ENCODE measurements around the gene ITGA3. TPM values are rescaled to one million over a fixed set of nuclear protein-coding genes. Genes with fewer than 3 reads are reported as not detected.

ITGA3 gene
- total RNA-seq, 1 experiment from 2014 or later = 1.6 TPM

DNA sequence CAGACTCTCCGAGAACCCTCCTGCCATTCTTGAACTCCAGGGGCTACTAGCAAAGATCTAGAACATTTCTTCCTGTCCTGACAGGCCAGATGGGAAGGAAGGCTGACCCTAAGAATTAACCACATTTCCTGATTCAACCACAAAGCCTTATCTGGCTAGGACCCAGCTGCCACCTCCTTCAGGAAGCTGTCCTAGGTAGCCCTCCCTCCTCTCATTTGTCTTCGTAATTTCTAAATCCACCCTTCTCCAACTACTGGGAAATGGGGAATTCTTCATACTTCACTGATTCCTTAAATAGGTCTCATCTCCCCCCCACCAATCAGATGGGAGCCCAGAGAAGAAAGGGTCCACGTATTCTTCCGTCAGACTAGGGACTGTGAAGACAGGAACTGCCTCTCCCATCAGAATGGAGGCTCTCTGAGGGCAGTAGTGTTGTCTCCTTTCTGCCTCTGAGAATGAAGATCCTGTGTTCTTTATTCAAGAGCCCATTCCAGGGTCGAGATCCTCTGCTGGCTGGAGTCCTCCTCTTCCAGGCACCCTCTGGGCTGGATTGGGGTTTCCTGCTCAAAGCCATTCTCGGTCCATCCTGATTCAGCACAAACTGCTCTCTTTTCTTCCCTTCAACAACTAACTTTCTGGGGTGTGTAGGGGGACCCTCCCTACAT is 71.9 kb downstream of the ITGA3 start:
- Histone ChIP-seq H3K4me1 (ENCODE audit: low read length) (no peaks in the 10 kb centered on the region), H3K36me3 (ENCODE audit: insufficient read depth, low read length) (no peaks in the 10 kb centered on the region), H4K20me1 (ENCODE audit: insufficient read depth, low read depth, low read length) (peaks cover 4% of the 10 kb centered on the region; the same call in 1 of the 2 replicates), H3K9me3 (ENCODE audit: low read length) (no peaks in the 10 kb centered on the region), H3K9ac (ENCODE audit: low read length) (no peak overlapping the region), H2AFZ (ENCODE audit: low read length) (no peak overlapping the region), H3K27me3 (ENCODE audit: low read length) (no peaks in the 10 kb centered on the region), H3K9me2 (replicated peaks; ENCODE audit: insufficient read depth, low read length) (no peaks in the 10 kb centered on the region), H3K4me2 (ENCODE audit: low read depth, low read length, poor library complexity, severe bottlenecking) (no peak overlapping the region), H3K27ac (ENCODE audit: low read length) (no peak overlapping the region), H3K79me2 (ENCODE audit: low read length) (no peaks in the 10 kb centered on the region), H3K4me3 (ENCODE audit: low read length) (no peak overlapping the region)
- DNase-seq = no peak

GRCh38 chr17:50128441-50129352 is 72.8 kb downstream of the ITGA3 start:
- DNase-seq = no peak
- peaks cover 7% of the 10 kb centered on the region; the same call in 1 of the 2 replicates for H4K20me1 ChIP-seq (ENCODE audit: insufficient read depth, low read depth, low read length)
- H3K4me2 ChIP-seq (ENCODE audit: low read depth, low read length, poor library complexity, severe bottlenecking) = no peak overlapping the region
- no peaks in the 10 kb centered on the region for H3K9me3 ChIP-seq (ENCODE audit: low read length)
- no peak overlapping the region for H3K9ac ChIP-seq (ENCODE audit: low read length)
- no peaks in the 10 kb centered on the region for H3K9me2 ChIP-seq (replicated peaks; ENCODE audit: insufficient read depth, low read length)
- no peaks in the 10 kb centered on the region for H3K79me2 ChIP-seq (ENCODE audit: low read length)
- H2AFZ ChIP-seq (ENCODE audit: low read length) = no peak overlapping the region
- no peaks in the 10 kb centered on the region; the same call in 1 of the 2 replicates for H3K36me3 ChIP-seq (ENCODE audit: insufficient read depth, low read length)
- H3K27ac ChIP-seq (ENCODE audit: low read length) = no peak overlapping the region
- no peaks in the 10 kb centered on the region for H3K27me3 ChIP-seq (ENCODE audit: low read length)
- H3K4me1 ChIP-seq (ENCODE audit: low read length) = no peaks in the 10 kb centered on the region
- H3K4me3 ChIP-seq (ENCODE audit: low read length) = no peak overlapping the region

GRCh38 chr17:50129353-50129727 is 73.4 kb downstream of the ITGA3 start:
- no peak for DNase-seq
- Histone ChIP-seq H3K79me2 (ENCODE audit: low read length) (no peaks in the 10 kb centered on the region), H3K9me2 (replicated peaks; ENCODE audit: insufficient read depth, low read length) (no peaks in the 10 kb centered on the region), H3K27me3 (ENCODE audit: low read length) (no peaks in the 10 kb centered on the region), H3K4me1 (ENCODE audit: low read length) (no peaks in the 10 kb centered on the region), H3K9ac (ENCODE audit: low read length) (no peak overlapping the region), H3K4me2 (ENCODE audit: low read depth, low read length, poor library complexity, severe bottlenecking) (no peak overlapping the region), H3K9me3 (ENCODE audit: low read length) (no peaks in the 10 kb centered on the region), H4K20me1 (ENCODE audit: insufficient read depth, low read depth, low read length) (peaks cover 7% of the 10 kb centered on the region; the same call in 1 of the 2 replicates), H3K27ac (ENCODE audit: low read length) (no peak overlapping the region), H3K4me3 (ENCODE audit: low read length) (no peak overlapping the region), H2AFZ (ENCODE audit: low read length) (no peak overlapping the region), H3K36me3 (ENCODE audit: insufficient read depth, low read length) (no peaks in the 10 kb centered on the region; the same call in 1 of the 2 replicates)

GRCh38 chr17:50129728-50130558 is 74.0 kb downstream of the ITGA3 start, which contains the start of gene SAMD14:
SAMD14 (minus strand) TSS chr17:50130160; CDS start chr17:50124959, 5,201 bp downstream.
- no peak within 1 kb of the TSS for H3K4me2 ChIP-seq (ENCODE audit: low read depth, low read length, poor library complexity, severe bottlenecking)
- H2AFZ ChIP-seq (ENCODE audit: low read length) = no peak within 1 kb of the TSS
- no peak for DNase-seq
- no peaks in the 10 kb centered on the region for H3K9me3 ChIP-seq (ENCODE audit: low read length)
- no peaks in the 10 kb centered on the region for H3K27me3 ChIP-seq (ENCODE audit: low read length)
- H3K4me3 ChIP-seq (ENCODE audit: low read length) = no peak within 1 kb of the TSS
- no peaks in the 10 kb centered on the region; the same call in 1 of the 2 replicates for H3K36me3 ChIP-seq (ENCODE audit: insufficient read depth, low read length)
- no peaks in the 10 kb centered on the region for H3K4me1 ChIP-seq (ENCODE audit: low read length)
- no peak within 1 kb of the TSS for H3K27ac ChIP-seq (ENCODE audit: low read length)
- H4K20me1 ChIP-seq (ENCODE audit: insufficient read depth, low read depth, low read length) = peaks cover 7% of the 10 kb centered on the region; the same call in 1 of the 2 replicates
- H3K79me2 ChIP-seq (ENCODE audit: low read length) = no peaks in the 10 kb centered on the region
- no peak within 1 kb of the TSS for H3K9ac ChIP-seq (ENCODE audit: low read length)
- no peaks in the 10 kb centered on the region for H3K9me2 ChIP-seq (replicated peaks; ENCODE audit: insufficient read depth, low read length)

DNA sequence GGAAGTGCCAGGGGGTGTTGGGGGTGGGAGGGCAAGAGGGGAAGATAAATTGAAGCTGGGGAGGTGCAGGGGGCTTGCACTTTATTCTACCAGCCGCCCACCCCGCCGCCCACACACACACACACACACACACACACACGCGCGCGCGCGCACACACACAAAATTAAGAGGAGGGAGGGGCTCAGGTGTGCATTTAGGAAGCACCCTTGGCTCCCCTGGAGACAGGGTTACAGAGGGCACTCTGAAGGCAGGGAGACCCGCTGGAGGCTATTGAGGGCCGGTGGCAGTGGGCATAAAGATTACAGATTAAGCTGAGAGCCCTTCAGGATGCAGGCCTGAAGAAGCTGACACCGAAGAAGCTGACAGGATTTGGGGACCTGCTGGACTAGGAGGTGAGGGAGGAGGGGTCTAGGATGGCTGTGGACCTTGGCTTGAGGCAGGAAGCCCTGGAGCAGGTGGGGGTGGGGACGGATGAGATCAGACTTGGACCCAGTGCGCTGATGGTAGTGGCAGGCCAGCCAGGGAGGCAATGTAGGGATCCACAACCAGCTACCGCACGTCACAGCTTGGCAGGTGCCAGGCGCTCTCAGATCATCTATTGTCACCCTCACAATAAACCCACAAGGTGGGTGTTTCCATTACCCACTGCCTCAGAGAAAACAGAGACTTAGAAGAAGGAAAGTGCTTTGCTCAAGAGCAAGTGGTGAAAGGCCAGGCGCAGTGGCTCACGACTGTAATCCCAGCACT is 74.8 kb downstream of the ITGA3 start:
- no peak overlapping the region for H2AFZ ChIP-seq (ENCODE audit: low read length)
- H3K79me2 ChIP-seq (ENCODE audit: low read length) = no peaks in the 10 kb centered on the region
- no peaks in the 10 kb centered on the region for H3K9me3 ChIP-seq (ENCODE audit: low read length)
- no peaks in the 10 kb centered on the region; the same call in 1 of the 2 replicates for H3K36me3 ChIP-seq (ENCODE audit: insufficient read depth, low read length)
- no peak overlapping the region for H3K27ac ChIP-seq (ENCODE audit: low read length)
- no peak overlapping the region for H3K4me2 ChIP-seq (ENCODE audit: low read depth, low read length, poor library complexity, severe bottlenecking)
- no peaks in the 10 kb centered on the region for H3K4me1 ChIP-seq (ENCODE audit: low read length)
- no peak overlapping the region for H3K9ac ChIP-seq (ENCODE audit: low read length)
- no peak overlapping the region for H3K4me3 ChIP-seq (ENCODE audit: low read length)
- no peaks in the 10 kb centered on the region for H3K27me3 ChIP-seq (ENCODE audit: low read length)
- DNase-seq = no peak
- H4K20me1 ChIP-seq (ENCODE audit: insufficient read depth, low read depth, low read length) = peaks cover 7% of the 10 kb centered on the region; the same call in 1 of the 2 replicates
- no peaks in the 10 kb centered on the region for H3K9me2 ChIP-seq (replicated peaks; ENCODE audit: insufficient read depth, low read length)

DNA sequence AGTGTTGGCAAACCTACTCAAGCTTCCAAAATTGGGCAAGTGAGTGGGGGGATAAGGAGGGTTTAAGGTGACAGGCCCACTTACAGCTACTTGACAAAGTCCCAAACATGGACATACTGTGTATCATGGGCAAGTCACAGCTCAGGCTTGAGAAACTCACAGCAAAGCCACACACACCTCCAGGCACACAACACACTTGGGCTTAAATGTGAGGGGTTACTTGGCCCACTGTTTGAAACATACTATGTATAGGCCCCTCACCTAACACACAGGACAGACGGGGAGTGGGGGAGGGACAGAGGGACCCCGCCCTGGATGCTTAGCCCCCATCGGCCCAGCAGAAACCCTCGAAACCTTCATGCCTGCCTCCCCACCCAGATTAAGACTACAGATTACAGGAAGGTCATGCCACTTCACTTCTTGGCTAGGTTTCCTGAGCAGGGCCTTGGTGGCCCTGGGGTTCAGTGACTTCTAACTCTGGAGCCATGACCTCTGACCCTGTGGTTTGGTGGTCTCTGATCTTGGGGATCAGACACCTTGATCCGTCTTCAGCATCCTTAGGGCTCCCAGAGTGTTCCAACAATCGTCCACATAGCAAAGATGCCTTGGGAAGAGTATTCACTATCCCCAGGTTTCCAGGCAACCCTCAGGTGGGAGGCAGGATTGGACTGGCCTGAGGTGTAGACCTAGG is 76.3 kb downstream of the ITGA3 start:
- no peak overlapping the region for H3K9ac ChIP-seq (ENCODE audit: low read length)

More for the DNA sequence above, 76.3 kb downstream of the ITGA3 start:
- H3K27ac ChIP-seq (ENCODE audit: low read length) = no peak overlapping the region
- H3K4me1 ChIP-seq (ENCODE audit: low read length) = no peaks in the 10 kb centered on the region
- no peak for DNase-seq
- no peak overlapping the region for H2AFZ ChIP-seq (ENCODE audit: low read length)
- H3K4me2 ChIP-seq (ENCODE audit: low read depth, low read length, poor library complexity, severe bottlenecking) = no peak overlapping the region
- H3K4me3 ChIP-seq (ENCODE audit: low read length) = no peak overlapping the region
- no peaks in the 10 kb centered on the region for H3K79me2 ChIP-seq (ENCODE audit: low read length)
- H3K9me3 ChIP-seq (ENCODE audit: low read length) = no peaks in the 10 kb centered on the region
- H3K27me3 ChIP-seq (ENCODE audit: low read length) = no peaks in the 10 kb centered on the region
- H4K20me1 ChIP-seq (ENCODE audit: insufficient read depth, low read depth, low read length) = peaks cover 10% of the 10 kb centered on the region; the same call in 1 of the 2 replicates
- no peaks in the 10 kb centered on the region for H3K9me2 ChIP-seq (replicated peaks; ENCODE audit: insufficient read depth, low read length)
- H3K36me3 ChIP-seq (ENCODE audit: insufficient read depth, low read length) = peaks cover 2% of the 10 kb centered on the region; the same call in 1 of the 2 replicates
